Endometrium (tissue), 2 donors: Measurements from ENCODE around the gene OR2J3.
"Not testable (repeated sequence)": the region's sequence is repeated elsewhere in the genome, so short reads cannot be mapped to it uniquely, and the experiment has no call there.

Source experiments
- FAIRE-seq: peaks from 2 replicates; lab custom pipeline; 2012; peaks lifted over from hg19 to GRCh38; lab: Jason Lieb, UNC
- donor health status: control.
- donor health status: control.

The OR2J3 gene

DNA sequence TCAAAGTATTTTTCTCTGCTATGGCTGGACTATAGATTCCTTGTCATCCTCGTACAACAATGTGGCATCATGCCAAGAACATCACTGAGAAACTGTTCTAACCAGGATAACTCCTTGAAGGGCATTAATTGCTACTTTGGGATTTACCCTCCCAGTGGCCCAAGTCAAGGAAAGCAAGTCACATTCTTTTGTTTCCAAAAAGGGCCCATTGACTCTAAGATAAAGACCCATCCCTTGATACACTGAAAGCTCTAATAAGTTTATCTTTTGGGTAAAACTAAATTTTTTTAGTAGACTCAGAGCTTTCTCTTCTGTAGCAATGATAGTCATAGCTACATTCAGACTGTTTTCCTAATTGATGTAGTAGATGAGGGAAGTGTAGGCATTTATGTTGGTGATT, at the start of gene OR2J3:
Gene OR2J3, plus strand, starts transcription at position 301 of the 400 bp plus-strand sequence. CDS start 3,833 bp downstream, outside the sequence.
- no peak for FAIRE-seq

GRCh38 chr6:29071831-29072723, 35.8 kb upstream of the OR2J3 start:
- FAIRE-seq, result no peak

- FAIRE-seq, result no peak
These were observed 28.7 kb upstream of the OR2J3 start for GRCh38 chr6:29079203-29079602.

DNA sequence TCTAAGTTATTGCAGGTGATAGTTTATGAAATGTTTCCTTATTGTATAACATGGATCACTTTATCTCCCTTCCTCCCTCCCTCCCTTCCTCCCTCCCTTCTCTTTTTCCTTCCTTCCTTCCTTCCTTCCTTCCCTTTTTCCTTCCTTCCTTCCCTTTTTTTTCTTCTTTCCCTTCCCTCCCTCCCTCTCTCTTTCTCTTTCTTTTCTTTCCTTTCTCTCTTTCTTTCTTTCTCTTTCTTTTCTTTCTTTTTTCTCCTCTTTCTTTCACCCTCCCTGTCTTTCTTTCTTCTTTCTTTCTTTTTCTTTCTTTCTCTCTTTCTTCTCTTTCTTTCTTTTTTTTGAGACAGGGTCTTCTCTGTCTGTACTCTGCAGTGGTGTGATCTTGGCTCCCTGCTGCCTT, 26.5 kb upstream of the OR2J3 start:
- no peak for FAIRE-seq

DNA sequence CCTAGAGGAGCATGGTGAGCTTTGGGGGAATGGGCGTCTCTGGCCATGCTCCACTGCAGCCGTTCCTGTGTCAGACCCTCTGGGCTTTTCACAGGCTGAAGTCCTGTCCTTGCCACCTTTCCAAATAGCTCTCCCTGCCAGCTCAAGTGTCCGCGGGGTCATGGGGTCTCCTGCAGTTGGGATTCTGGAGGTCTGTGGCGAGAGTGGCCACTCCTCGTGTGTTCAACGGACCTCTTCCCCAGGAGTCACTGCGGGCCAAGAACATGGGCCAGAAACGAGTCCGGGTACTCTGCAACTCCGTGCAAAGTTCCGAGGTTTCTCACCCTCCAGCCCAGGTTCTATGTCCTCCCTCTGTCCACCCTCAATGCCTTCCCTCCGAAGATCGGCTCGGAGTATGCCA, 25.4 kb upstream of the OR2J3 start:
- no peak for FAIRE-seq

DNA sequence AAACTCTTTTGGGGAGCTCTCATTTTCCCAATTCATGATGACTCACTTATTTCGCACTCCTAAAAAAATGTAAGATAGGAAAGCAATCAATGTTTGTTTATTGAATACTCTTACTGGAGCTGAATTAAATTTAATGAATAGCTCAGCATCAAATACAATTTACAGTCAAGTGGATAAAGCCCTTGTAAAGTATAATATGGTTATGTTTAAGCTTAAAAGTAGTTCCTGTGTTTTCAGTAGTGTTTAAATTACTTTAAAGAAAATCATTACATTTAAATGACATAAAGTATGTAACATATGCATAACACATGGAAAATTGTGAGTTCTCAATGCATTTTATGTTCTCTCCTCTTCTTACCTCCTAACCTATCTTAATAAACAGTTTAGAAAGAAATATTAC, 20.6 kb upstream of the OR2J3 start, which contains the start of gene OR2B3:
Gene OR2B3, minus strand, starts transcription at position 101 of the 400 bp plus-strand sequence. Its CDS starts 65 bp downstream, at position 36.
- FAIRE-seq, result no peak

GRCh38 chr6:29092957-29093356, 14.9 kb upstream of the OR2J3 start:
- FAIRE-seq, result no peak

DNA sequence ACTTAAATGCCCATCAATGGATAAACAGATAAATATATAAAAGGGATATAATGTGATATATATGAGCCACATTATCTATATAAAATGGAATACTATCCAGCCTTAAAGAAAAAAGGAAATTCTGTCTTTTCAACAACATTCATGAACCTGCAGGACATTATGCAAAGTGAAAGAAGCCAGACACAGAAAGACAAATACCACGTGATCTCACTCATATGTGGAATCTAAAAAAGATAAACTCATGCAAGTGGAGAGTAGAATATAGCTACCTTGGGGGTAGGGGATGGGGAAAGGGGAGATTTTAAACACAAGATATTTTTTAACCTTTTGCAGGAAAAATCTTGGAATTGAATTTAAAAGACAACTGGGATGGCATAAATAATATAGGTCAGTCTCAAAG, 10.1 kb upstream of the OR2J3 start:
- no peak for FAIRE-seq

GRCh38 chr6:29099190-29099589, 8.7 kb upstream of the OR2J3 start, which contains the start of gene OR2J1:
OR2J1 (plus strand) TSS chr6:29099490; CDS start chr6:29100943, 1,453 bp downstream.
- FAIRE-seq, result no peak

- FAIRE-seq, result no peak
These were observed 4.3 kb downstream of the OR2J3 start for GRCh38 chr6:29112135-29112534.

GRCh38 chr6:29114964-29115363, 7.1 kb downstream of the OR2J3 start:
- not testable (repeated sequence) for FAIRE-seq

DNA sequence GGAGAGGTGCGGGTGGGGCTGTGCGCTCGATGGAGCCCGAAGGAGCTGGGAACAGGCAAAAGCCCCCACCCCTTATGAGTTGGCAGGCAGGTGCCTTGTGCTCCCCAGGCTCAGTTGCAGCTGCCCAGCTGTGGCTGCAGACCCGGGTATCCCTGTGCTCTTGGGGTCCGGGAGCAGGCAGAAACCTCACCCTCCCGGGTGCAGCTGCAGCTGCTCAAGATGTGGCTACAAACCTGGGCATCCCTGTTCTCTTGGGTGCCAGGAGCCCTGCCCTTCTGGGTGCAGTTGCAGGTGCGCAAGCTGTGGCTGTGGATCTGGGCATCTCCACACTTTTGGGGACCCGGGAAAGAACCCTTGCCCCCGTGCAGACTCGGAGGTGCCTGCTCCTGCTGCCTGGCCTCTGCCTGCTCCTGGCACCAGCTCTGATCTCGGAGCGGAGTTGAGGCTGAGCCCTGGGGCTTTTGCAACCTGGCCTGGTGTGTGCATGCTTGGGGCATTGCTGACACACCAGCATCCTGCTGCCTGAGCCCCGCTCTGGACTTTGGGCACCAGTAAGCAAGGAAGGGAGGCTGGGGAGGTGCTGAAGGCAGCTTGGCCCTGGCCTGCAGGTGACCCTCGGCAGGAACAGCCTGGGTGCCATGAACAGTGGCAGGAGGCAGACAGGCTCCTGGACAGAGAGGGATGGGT, 21.6 kb downstream of the OR2J3 start:
- no peak for FAIRE-seq

DNA sequence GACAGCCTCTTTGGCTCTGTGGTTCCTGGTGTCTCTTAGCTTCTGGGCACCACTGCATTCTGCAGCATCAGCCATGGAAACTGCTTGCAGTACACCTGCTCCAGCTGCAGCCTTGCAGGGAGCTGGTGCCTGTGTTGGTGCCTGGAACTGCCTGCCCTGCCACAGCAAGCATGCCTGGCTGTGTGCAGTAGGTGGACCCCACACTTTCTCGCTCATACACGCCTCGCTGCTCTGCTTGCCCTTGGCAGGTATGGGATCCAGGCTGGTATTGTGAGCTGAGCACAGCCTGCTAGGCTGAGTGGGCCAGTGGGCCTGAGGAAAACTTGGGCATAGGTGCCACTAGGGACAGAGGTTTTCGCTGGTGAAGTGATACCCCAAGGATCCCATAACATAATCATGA, 22.8 kb downstream of the OR2J3 start:
- FAIRE-seq, result no peak

GRCh38 chr6:29131691-29132090, 23.8 kb downstream of the OR2J3 start:
- FAIRE-seq, result no peak

DNA sequence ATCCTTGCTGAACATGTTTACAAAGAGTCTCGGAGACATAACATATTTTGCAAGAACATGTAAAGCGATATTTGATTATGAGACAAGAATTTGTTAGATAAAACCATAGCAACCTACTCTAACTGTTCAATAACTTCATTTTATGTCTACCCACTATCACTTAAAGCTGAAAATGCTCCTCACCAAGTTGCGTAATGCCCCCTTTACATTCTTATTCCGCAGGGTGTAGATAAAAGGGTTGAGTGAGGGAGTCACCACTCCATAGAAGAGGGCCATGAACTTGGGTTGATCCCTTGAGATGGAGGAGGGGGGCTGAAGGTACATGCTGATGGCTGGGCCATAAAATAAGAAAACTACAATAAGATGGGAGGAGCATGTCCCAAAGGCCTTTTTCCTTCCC, 29.9 kb downstream of the OR2J3 start:
- no peak for FAIRE-seq

- FAIRE-seq, result no peak
These were observed 33.7 kb downstream of the OR2J3 start for GRCh38 chr6:29141606-29142005.

- FAIRE-seq, result no peak
These were observed 34.5 kb downstream of the OR2J3 start for GRCh38 chr6:29142309-29142708.

GRCh38 chr6:29146179-29146578, 38.3 kb downstream of the OR2J3 start:
- FAIRE-seq, result no peak

- no peak for FAIRE-seq
These were observed 39.2 kb downstream of the OR2J3 start for GRCh38 chr6:29147074-29147473.

GRCh38 chr6:29149444-29149843, 41.6 kb downstream of the OR2J3 start:
- FAIRE-seq, result not testable (repeated sequence)

GRCh38 chr6:29153083-29153482, 45.2 kb downstream of the OR2J3 start:
- no peak for FAIRE-seq

DNA sequence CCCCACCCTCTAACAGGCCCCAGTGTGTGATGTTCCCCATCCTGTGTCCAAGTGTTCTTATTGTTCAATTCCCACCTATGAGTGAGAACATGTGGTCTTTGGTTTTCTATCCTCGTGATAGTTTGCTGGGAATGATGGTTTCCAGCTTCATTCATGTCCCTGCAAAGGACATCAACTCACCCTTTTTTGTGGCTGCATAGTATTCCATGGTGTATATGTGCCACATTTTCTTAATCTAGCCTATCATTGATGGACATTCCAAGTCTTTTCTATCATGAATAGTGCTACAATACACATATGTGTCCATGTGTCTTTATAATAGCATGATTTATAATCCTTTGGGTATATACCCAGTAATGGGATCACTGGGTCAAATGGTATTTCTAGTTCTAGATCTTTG, 47.3 kb downstream of the OR2J3 start:
- FAIRE-seq, result not testable (repeated sequence)

DNA sequence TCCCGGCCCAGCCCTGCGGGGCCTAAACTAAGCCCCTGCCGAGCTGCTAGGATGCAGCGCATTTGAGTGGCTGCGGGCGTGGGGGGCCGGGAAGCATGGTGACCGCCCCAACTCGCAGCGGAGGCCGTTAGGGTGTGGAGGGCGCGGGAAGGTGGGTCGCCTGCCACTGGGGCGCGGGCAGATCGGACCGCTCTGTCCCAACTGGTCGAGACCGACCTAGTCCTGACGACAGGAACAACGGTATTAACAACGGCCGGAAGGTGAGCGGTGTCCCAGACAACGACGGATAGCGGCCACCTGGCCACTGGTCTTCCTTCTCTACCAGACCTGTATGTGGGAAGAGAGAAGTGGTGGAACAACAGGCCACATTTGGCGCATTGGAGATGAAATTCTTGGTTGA, 52.1 kb downstream of the OR2J3 start:
- not testable (repeated sequence) for FAIRE-seq
